Caco-2 (cell line): ENCODE results near the gene SLC6A13. TPM values are rescaled to one million over a fixed set of nuclear protein-coding genes. Genes with fewer than 3 reads are reported as not detected.

Experiments
- BruUV-seq: library from RNA; stranded (reverse); fragments of 400-500 nt; replicated peaks from 2 replicates; lab custom pipeline; 2021; lab: Mats Ljungman, UMichigan
- CTCF ChIA-PET: fragments of 300-600 bp; sonication (Branson Sonifier 250); formaldehyde crosslinking; loops from one replicate; lab custom pipeline; 2022; ENCODE audit warnings: antibody characterized with exemption; lab: Charles Lee
- POLR2A ChIA-PET: fragments of 300-600 bp; sonication (Branson Sonifier 250); formaldehyde crosslinking; loops from one replicate; lab custom pipeline; 2022; ENCODE audit warnings: antibody characterized with exemption; lab: Charles Lee
- DNase-seq, 2 experiments: peaks; one replicate each; pipeline versions ENCODE4 v3.0.0 to v3.0.0-alpha.2; 2020 to 2022
- H3K27me3 ChIP-seq: replicated peaks from 2 replicates; pipeline ENCODE4 v1.6.0; 2011; ENCODE audit warnings: low read length; ENCODE audit not compliant: control insufficient read depth, insufficient read depth
- H3K36me3 ChIP-seq: 2 replicates; pipeline ENCODE4 v1.5.1; 2011; ENCODE audit warnings: low read length; ENCODE audit not compliant: control insufficient read depth, insufficient read depth
- H3K4me1 ChIP-seq: fragments of 250-450 bp; sonication (Bioruptor Pico); 2 replicates; pipeline ENCODE4 v1.5.1; 2020; ENCODE audit warnings: mild to moderate bottlenecking
- H3K4me3 ChIP-seq: 2 replicates; pipeline ENCODE4 v1.5.1; 2011; ENCODE audit warnings: low read depth, mild to moderate bottlenecking, control low read depth, low read length
- H3K9me3 ChIP-seq: fragments of 250-450 bp; sonication (Bioruptor Pico); 2 replicates; pipeline ENCODE4 v1.5.1; 2020; ENCODE audit warnings: mild to moderate bottlenecking, moderate library complexity
- H3K27ac Mint-ChIP-seq: one replicate; pipeline ENCODE4 v1.8.0; 2022; ENCODE audit warnings: mixed read lengths; ENCODE audit not compliant: unreplicated experiment
- H3K27me3 Mint-ChIP-seq: one replicate; pipeline ENCODE4 v1.8.0; 2022; ENCODE audit warnings: mixed read lengths; ENCODE audit not compliant: insufficient read depth, unreplicated experiment
- H3K36me3 Mint-ChIP-seq: one replicate; pipeline ENCODE4 v1.8.0; 2022; ENCODE audit warnings: mild to moderate bottlenecking, mixed read lengths; ENCODE audit not compliant: insufficient read depth, unreplicated experiment
- H3K4me1 Mint-ChIP-seq: one replicate; pipeline ENCODE4 v1.8.0; 2022; ENCODE audit warnings: low read depth, mixed read lengths; ENCODE audit not compliant: unreplicated experiment
- H3K4me3 Mint-ChIP-seq: one replicate; pipeline ENCODE4 v1.8.0; 2022; ENCODE audit warnings: mild to moderate bottlenecking, moderate library complexity, mixed read lengths; ENCODE audit not compliant: unreplicated experiment
- H3K9me3 Mint-ChIP-seq: one replicate; pipeline ENCODE4 v1.8.0; 2022; ENCODE audit warnings: mixed read lengths; ENCODE audit not compliant: unreplicated experiment
- intact Hi-C: fragments of 100-400 bp; cut with micrococcal nuclease; formaldehyde crosslinking; loops from one replicate; pipeline ENCODE4 v1.10.0; 2022; ENCODE audit not compliant: unreplicated experiment
- total RNA-seq: library from RNA; stranded (reverse); gene quantifications from 2 replicates; pipeline ENCODE4 v1.2.3, GENCODE V29; 2022
- TF ChIP-seq, protein P1 (sequence below), 2 experiments: fragments of 200-600 bp in 1 of 2; IDR thresholded peaks; 1 replicate in 1 of 2; 2 replicates in 1 of 2; pipeline versions ENCODE4 v1.5.1 to v1.8.0; 2011 to 2022; ENCODE audit warnings: antibody characterized with exemption in 1 of 2, control low read depth in 1 of 2, inconsistent platforms in 1 of 2, low read depth in 1 of 2, low read length in 1 of 2, mild to moderate bottlenecking in 1 of 2, moderate library complexity in 1 of 2; ENCODE audit not compliant: insufficient read depth in 1 of 2, severe bottlenecking in 1 of 2, unreplicated experiment in 1 of 2

The SLC6A13 gene
- total RNA-seq, 1 experiment from 2014 or later, result 1.0 TPM

- POLR2A ChIA-PET, result no interaction called here
These were observed 87.4 kb downstream of the SLC6A13 start for GRCh38 chr12:175250-175649.

DNA sequence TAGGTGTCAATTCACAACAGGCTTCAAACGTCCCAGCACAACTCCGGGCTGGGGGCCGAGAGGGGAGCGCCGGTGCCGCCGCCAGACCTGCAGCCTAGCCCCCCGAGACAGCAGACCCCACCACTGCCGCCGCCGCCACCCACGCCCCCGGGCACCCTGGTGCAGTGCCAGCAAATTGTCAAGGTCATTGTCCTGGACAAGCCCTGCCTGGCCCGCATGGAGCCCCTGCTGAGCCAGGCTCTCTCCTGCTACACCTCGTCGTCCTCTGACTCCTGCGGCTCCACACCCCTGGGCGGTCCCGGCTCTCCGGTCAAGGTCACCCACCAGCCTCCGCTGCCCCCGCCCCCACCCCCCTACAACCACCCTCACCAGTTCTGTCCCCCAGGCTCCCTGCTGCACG, 88.0 kb downstream of the SLC6A13 start:
- H3K27me3 Mint-ChIP-seq, result no peaks in the 10 kb centered on the region
- POLR2A ChIA-PET, result no interaction called here
- H3K4me1 Mint-ChIP-seq, result peaks cover 14% of the 10 kb centered on the region
- no peaks in the 10 kb centered on the region for H3K9me3 ChIP-seq
- no peaks in the 10 kb centered on the region for H3K36me3 ChIP-seq
- no peaks in the 10 kb centered on the region for H3K36me3 Mint-ChIP-seq
- intact Hi-C loops, result no loop called here
- no peaks in the 10 kb centered on the region for H3K27me3 ChIP-seq
- no peak overlapping the region for H3K27ac Mint-ChIP-seq
- BruUV-seq, result no TSS peak
- DNase-seq, result no peak
- no peak overlapping the region for H3K4me3 ChIP-seq
- no peak overlapping the region for H3K4me3 Mint-ChIP-seq
- no peaks in the 10 kb centered on the region for H3K9me3 Mint-ChIP-seq
- CTCF ChIA-PET, result no interaction called here
- peaks cover 12% of the 10 kb centered on the region for H3K4me1 ChIP-seq
- TF ChIP-seq, protein P1, sequence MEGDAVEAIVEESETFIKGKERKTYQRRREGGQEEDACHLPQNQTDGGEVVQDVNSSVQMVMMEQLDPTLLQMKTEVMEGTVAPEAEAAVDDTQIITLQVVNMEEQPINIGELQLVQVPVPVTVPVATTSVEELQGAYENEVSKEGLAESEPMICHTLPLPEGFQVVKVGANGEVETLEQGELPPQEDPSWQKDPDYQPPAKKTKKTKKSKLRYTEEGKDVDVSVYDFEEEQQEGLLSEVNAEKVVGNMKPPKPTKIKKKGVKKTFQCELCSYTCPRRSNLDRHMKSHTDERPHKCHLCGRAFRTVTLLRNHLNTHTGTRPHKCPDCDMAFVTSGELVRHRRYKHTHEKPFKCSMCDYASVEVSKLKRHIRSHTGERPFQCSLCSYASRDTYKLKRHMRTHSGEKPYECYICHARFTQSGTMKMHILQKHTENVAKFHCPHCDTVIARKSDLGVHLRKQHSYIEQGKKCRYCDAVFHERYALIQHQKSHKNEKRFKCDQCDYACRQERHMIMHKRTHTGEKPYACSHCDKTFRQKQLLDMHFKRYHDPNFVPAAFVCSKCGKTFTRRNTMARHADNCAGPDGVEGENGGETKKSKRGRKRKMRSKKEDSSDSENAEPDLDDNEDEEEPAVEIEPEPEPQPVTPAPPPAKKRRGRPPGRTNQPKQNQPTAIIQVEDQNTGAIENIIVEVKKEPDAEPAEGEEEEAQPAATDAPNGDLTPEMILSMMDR (IDR thresholded peaks at IDR 0.05; ENCODE audit: insufficient read depth in 1 of 2, low read depth in 1 of 2, low read length in 1 of 2, severe bottlenecking in 1 of 2, unreplicated experiment in 1 of 2), result no peak

More at GRCh38 chr12:175250-175649, 87.4 kb downstream of the SLC6A13 start:
- Histone ChIP-seq H3K36me3 (no peaks in the 10 kb centered on the region), H3K4me3 (no peak overlapping the region), H3K4me1 (peaks cover 12% of the 10 kb centered on the region), H3K27me3 (no peaks in the 10 kb centered on the region), H3K9me3 (no peaks in the 10 kb centered on the region)
- BruUV-seq, result no TSS peak
- no peak overlapping the region for H3K27ac Mint-ChIP-seq
- TF ChIP-seq, protein P1 (IDR thresholded peaks at IDR 0.05; ENCODE audit: insufficient read depth in 1 of 2, low read depth in 1 of 2, low read length in 1 of 2, severe bottlenecking in 1 of 2, unreplicated experiment in 1 of 2), result no peak
- DNase-seq, result no peak
- intact Hi-C loops, result no loop called here
- H3K9me3 Mint-ChIP-seq, result no peaks in the 10 kb centered on the region
- H3K4me1 Mint-ChIP-seq, result peaks cover 14% of the 10 kb centered on the region
- CTCF ChIA-PET, result interaction anchor here (0.5 kb wide), 1 partner anchor 38 kb away, joined by 3 read pairs; no protein-coding TSS in a partner anchor
- no peaks in the 10 kb centered on the region for H3K27me3 Mint-ChIP-seq
- no peaks in the 10 kb centered on the region for H3K36me3 Mint-ChIP-seq
- H3K4me3 Mint-ChIP-seq, result no peak overlapping the region

DNA sequence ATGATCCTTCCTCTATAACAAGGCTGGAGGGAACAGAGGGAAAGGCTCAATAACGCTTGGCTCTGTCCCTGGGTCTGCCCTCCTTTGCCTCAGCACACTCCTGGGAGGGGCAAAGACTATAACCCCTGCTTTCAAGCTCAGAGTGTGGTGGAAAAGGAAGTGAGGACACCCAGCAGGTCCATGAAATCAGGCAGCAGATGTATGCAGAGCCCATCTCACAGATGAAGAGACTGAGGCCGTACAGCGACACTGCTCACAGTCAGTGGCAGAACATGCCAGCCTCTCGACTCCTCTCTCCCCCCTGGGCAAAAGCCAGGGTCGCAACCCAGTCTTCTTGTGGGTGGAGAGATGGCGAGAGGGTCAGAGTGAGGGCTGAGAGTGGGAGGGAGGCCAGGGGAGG, 88.5 kb downstream of the SLC6A13 start:
- Histone ChIP-seq H3K36me3 (no peaks in the 10 kb centered on the region), H3K27me3 (no peaks in the 10 kb centered on the region), H3K4me3 (no peak overlapping the region), H3K4me1 (peaks cover 12% of the 10 kb centered on the region), H3K9me3 (no peaks in the 10 kb centered on the region)
- ChIA-PET POLR2A (no interaction called here), CTCF (no interaction called here)
- no peak for DNase-seq
- no peaks in the 10 kb centered on the region for H3K27me3 Mint-ChIP-seq
- TF ChIP-seq, protein P1 (IDR thresholded peaks at IDR 0.05; ENCODE audit: insufficient read depth in 1 of 2, low read depth in 1 of 2, low read length in 1 of 2, severe bottlenecking in 1 of 2, unreplicated experiment in 1 of 2), result no peak
- H3K4me3 Mint-ChIP-seq, result no peak overlapping the region
- no peak overlapping the region for H3K27ac Mint-ChIP-seq
- intact Hi-C loops, result no loop called here
- H3K4me1 Mint-ChIP-seq, result peaks cover 14% of the 10 kb centered on the region
- no TSS peak for BruUV-seq
- no peaks in the 10 kb centered on the region for H3K9me3 Mint-ChIP-seq
- no peaks in the 10 kb centered on the region for H3K36me3 Mint-ChIP-seq
